Testis (tissue), 3 donors: ENCODE data around the gene EVA1B. TPM values are rescaled to one million over a fixed set of nuclear protein-coding genes. Genes with fewer than 3 reads are reported as not detected.

Experiments used
- DNase-seq: peaks from one replicate; pipeline ENCODE4 v3.0.0-alpha.2; 2019
- H3K27ac ChIP-seq, 2 donors: fragments of 200-600 bp; sonication (generic); one replicate each; pipeline ENCODE4 v1.5.1; 2019
- H3K27me3 ChIP-seq: fragments of 200-600 bp; sonication (generic); one replicate; pipeline ENCODE4 v1.5.1; 2019
- H3K36me3 ChIP-seq: fragments of 200-600 bp; sonication (generic); one replicate; pipeline ENCODE4 v1.5.1; 2017; ENCODE audit warnings: low read depth; ENCODE audit errors: missing control alignments
- H3K4me1 ChIP-seq: fragments of 200-600 bp; sonication (generic); one replicate; pipeline ENCODE4 v1.5.1; 2019
- H3K4me3 ChIP-seq, 2 donors: fragments of 200-600 bp; sonication (generic); one replicate each; pipeline ENCODE4 v1.5.1; 2017 to 2019
- H3K9me3 ChIP-seq: fragments of 200-600 bp; sonication (generic); one replicate; pipeline ENCODE4 v1.5.1; 2017
- CTCF ChIP-seq, 3 experiments: fragments of 450-650 bp in 2 of 3; fragments of 200-600 bp in 1 of 3; sonication (generic) in 1 of 3; IDR thresholded peaks; one replicate each; pipeline ENCODE4 v1.5.1; 2016 to 2019; ENCODE audit warnings: antibody characterized with exemption in 3 of 3, mild to moderate bottlenecking in 2 of 3, moderate library complexity in 1 of 3
- POLR2A ChIP-seq: fragments of 450-650 bp; IDR thresholded peaks from one replicate; pipeline ENCODE4 v1.6.1; 2017; ENCODE audit warnings: antibody characterized with exemption, mild to moderate bottlenecking, moderate library complexity
- WGBS, 2 donors: methylation state at CpG; one replicate each; pipeline ENCODE4 v1.1.5; 2018; 5-methylcytosine and 5-hydroxymethylcytosine counted together
- intact Hi-C: fragments of 100-400 bp; cut with DNase I; formaldehyde crosslinking; loops from one replicate; pipeline ENCODE4 v1.15.1; 2023; ENCODE audit warnings: low total_unique reads
- polyA plus RNA-seq: library from polyadenylated mRNA; stranded (reverse); fragments of 350-450 nt; fragmentation: Illumina TruSeq; extraction: RNeasy Lipid Tissue Mini Kit (QIAGEN cat#74804); gene quantifications from one replicate; pipeline ENCODE4 v1.2.3, GENCODE V29; 2014; ENCODE audit warnings: low read depth, low replicate concordance; ENCODE audit not compliant: insufficient read depth
- total RNA-seq, 2 donors: library from RNA; depleted of rRNA; stranded (reverse); fragments of >200 nt; gene quantifications; one replicate each; pipeline ENCODE4 v1.2.3, GENCODE V29; 2016

EVA1B gene
- total and polyA plus RNA-seq, 3 donors from 2014 or later, result 9.1 to 19.4 (median 9.6) TPM

GRCh38 chr1:36303244-36303643, 20.2 kb downstream of the EVA1B start:
- Histone ChIP-seq H3K27ac (no peak overlapping the region), H3K36me3 (no peaks in the 10 kb centered on the region), H3K4me3 (no peak overlapping the region), H3K9me3 (no peaks in the 10 kb centered on the region), H3K4me1 (peaks cover 11% of the 10 kb centered on the region), H3K27me3 (no peaks in the 10 kb centered on the region)
- 73 to 75% methylated on average over 5 of the region's 5 CpGs for WGBS, 2 donors
- TF ChIP-seq CTCF (IDR thresholded peaks at IDR 0.05) (no peak), POLR2A (no peak)
- intact Hi-C loops, result no loop called here
- DNase-seq, result no peak

GRCh38 chr1:36301220-36301619, 22.2 kb downstream of the EVA1B start:
- TF ChIP-seq CTCF (IDR thresholded peaks at IDR 0.05) (no peak), POLR2A (no peak)
- WGBS, 2 donors, result 66 to 67% methylated on average over 1 of the region's 1 CpG
- intact Hi-C loops, result no loop called here
- peak; percentile 21 for DNase-seq
- Histone ChIP-seq H3K27ac (peak overlapping the region in 1 of 2 donors; percentile 47), H3K4me3 (no peak overlapping the region), H3K4me1 (peaks cover 2% of the 10 kb centered on the region), H3K27me3 (no peaks in the 10 kb centered on the region), H3K9me3 (no peaks in the 10 kb centered on the region), H3K36me3 (no peaks in the 10 kb centered on the region)

- Histone ChIP-seq H3K36me3 (no peaks in the 10 kb centered on the region), H3K27ac (peak overlapping the region in 1 of 2 donors; percentile 47), H3K4me1 (no peaks in the 10 kb centered on the region), H3K9me3 (no peaks in the 10 kb centered on the region), H3K4me3 (no peak overlapping the region), H3K27me3 (no peaks in the 10 kb centered on the region)
- peak; percentile 3 for DNase-seq
- WGBS, 2 donors, result 65 to 74% methylated on average over 1 of the region's 1 CpG
- intact Hi-C loops, result no loop called here
- TF ChIP-seq POLR2A (no peak), CTCF (IDR thresholded peaks at IDR 0.05) (no peak)
Measured at GRCh38 chr1:36300526-36300925, 22.9 kb downstream of the EVA1B start.

- 83 to 87% methylated on average over 5 of the region's 5 CpGs for WGBS, 2 donors
- Histone ChIP-seq H3K27me3 (no peaks in the 10 kb centered on the region), H3K4me3 (no peak overlapping the region), H3K4me1 (no peaks in the 10 kb centered on the region), H3K27ac (no peak overlapping the region), H3K9me3 (no peaks in the 10 kb centered on the region), H3K36me3 (no peaks in the 10 kb centered on the region)
- intact Hi-C loops, result no loop called here
- peak; percentile 11 for DNase-seq
- TF ChIP-seq CTCF (IDR thresholded peaks at IDR 0.05), result no peak
- no peak for TF ChIP-seq POLR2A
Measured at GRCh38 chr1:36298640-36299039, 24.8 kb downstream of the EVA1B start.

GRCh38 chr1:36297062-36297461, 26.4 kb downstream of the EVA1B start:
- TF ChIP-seq POLR2A, result no peak
- no peak for TF ChIP-seq CTCF (IDR thresholded peaks at IDR 0.05)
- WGBS, 2 donors, result 68 to 80% methylated on average over 2 of the region's 2 CpGs
- Histone ChIP-seq H3K36me3 (no peaks in the 10 kb centered on the region), H3K27me3 (no peaks in the 10 kb centered on the region), H3K4me3 (no peak overlapping the region), H3K9me3 (no peaks in the 10 kb centered on the region), H3K27ac (no peak overlapping the region), H3K4me1 (no peaks in the 10 kb centered on the region)
- no peak for DNase-seq
- intact Hi-C loops, result no loop called here
